Erythroblast (primary cell): ENCODE results near the gene EGLN3.

ENCODE experiments used
- GATA1 ChIP-seq: IDR thresholded peaks from 2 replicates; pipeline ENCODE4 v1.6.1; 2011; ENCODE audit warnings: low read depth, mild to moderate bottlenecking, control low read depth, low read length, moderate library complexity
- POLR2A ChIP-seq: IDR thresholded peaks from 2 replicates; pipeline ENCODE4 v1.6.1; 2011; ENCODE audit warnings: mild to moderate bottlenecking, low read length

- TF ChIP-seq POLR2A (no peak), GATA1 (no peak)
These were observed 28.7 kb downstream of the EGLN3 start for GRCh38 chr14:33922125-33922524.
